ENCODE measurements around the gene RNF180. TPM values are rescaled to one million over a fixed set of nuclear protein-coding genes. Genes with fewer than 3 reads are reported as not detected.
A peak's percentile ranks its signal among the peaks of the same experiment; 100 is the strongest.
"Not testable (repeated sequence)": the region's sequence is repeated elsewhere in the genome, so short reads cannot be mapped to it uniquely, and the experiment has no call there.

The RNF180 gene
- total RNA-seq, 1 donor from 2014 or later: 7.3 TPM

DNA sequence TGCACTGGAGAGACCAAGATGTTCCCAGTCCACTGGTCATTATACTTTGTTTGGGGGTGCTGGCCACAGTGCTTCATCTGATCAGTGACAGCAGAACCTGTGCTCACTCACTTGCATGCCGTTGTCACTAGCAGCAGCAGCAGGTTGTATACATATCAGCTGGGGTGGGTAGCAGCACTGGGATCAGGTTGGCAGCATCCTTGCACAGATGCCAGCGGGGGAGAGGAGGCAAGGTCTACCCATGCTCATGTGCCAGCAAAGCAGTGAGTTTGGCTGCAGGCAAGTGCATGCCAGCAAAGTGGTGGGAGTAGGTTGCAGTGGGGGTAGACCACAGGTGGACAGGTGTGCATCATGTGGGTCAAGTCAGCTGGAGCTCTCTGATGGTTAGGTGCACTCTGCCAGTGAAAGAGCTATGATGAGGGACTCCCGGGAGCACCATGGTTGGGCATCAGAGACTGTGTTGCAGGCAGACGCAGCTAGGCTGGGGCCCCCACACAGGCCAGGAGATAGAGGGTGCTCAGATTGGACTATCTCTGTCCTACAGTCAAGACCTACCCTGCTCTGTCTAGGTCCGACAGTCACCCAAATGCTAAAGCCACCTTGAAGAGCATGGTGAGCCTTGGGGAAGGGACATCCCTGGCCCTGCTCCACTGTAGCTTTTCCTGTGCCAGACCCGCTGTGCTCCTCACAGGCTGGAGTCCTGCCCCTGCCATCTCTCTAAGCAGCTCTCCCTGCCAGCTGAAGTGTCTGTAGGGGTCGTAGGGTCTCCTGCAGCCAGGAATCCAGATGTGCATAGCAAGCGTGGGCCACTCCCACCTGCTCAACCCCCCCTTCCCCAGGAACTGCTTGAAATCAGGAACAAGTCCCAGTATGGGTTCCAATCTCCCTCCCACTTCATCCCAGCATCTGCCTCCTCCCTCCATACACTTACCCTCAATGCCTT, 119.8 kb downstream of the RNF180 start:
- no peak for DNase-seq

DNA sequence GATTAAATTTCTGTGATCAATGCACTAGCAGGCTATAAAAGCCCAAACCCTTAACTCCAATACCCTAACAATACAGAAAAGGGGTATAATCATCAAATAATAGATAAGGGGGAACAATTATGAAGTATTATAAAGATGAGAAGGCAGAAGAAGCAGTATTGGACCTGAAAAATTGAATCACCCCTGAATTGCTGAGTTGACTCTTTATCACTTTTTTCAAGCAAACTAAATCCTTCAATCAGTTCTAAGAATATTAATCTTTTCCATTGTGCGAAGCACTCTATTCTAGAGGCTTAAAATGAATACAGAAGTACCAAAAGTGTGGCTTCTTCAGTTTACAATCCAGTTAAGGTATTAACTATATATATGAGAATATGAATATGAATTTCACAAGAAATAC, 120.7 kb downstream of the RNF180 start:
- no peak for DNase-seq

DNA sequence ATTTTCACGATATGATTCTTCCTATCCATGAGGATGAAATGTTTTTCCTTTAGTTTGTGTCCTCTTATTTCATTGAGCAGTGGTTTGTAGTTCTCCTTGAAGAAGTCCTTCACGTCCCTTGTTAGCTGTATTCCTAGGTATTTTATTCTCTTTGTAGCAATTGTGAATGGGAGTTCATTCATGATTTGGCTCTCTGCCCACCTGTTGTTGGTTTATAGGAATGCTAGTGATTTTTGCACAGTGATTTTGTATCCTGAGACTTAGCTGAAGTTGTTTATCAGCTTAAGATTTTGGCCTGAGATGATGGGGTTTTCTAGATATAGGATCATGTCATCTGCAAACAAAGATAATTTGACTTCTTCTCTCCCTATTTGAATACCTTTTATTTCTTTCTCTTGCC, 122.9 kb downstream of the RNF180 start:
- not testable (repeated sequence) for DNase-seq

DNA sequence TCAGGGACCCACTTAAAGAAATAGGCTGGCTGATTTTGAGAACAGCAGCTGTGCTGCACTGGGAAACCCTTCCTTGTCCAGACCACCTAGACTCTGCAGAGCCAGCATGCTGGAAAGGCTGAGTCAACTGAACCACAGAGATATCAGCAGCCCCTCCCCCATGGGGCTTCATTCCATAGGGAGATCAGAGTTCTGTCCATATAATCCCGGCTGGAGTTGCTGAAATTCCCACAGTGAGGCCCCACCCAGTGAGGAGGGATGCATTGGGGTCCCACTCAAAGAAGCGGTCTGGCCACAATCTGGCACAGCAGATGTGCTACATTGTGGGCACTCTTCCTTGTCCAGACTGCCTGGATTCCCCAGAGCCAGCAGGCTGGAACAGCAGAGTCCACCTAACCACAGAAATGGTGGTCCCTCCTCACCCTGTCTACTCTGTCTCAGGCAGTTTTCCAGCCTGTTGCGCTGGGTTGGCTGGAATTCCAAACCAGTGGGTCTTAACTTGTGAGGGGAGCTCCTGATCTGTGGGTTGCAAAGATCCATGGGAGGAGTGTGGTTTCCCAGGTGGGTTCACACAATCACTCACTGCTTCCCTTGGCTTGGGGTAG, 127.1 kb downstream of the RNF180 start:
- DNase-seq: no peak

DNA sequence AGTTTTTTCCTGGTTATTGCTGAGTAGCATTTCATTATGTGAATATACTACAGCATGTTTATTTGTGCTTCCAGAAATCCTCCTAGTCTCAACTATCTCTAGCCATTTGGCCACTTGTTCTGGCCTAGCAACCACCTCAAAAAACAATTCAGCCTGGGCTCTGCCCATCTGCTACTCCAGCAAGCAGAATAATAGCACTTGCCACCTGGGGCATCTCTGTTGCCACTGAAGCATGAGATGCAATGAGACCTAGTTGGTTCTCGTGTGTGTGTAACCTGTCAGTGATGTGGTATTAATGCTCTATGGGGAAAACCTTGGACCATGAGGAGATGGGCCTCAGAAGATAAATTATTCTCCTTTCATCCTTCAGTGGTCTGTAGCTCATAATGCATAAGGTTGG, 129.5 kb downstream of the RNF180 start:
- no peak for DNase-seq

DNA sequence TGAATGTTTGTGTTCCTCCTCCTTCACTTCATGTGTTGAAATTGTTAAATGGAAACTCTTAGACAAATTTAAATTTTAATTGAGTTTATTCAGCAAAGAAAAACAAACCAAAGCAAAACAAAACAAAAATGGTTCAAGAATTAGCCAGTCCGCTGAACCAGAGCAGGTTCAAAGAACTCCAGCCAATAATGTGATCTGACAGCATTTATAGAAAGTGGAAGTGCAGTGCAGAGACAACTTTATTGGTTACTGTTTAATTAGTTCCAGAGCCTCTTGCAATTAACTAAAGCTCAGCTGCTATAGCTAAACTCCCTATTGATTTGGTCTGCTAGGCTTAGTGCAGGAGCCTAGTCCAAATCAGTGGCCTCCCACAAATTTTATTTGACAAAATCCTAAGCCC, 132.9 kb downstream of the RNF180 start:
- no peak for DNase-seq

DNA sequence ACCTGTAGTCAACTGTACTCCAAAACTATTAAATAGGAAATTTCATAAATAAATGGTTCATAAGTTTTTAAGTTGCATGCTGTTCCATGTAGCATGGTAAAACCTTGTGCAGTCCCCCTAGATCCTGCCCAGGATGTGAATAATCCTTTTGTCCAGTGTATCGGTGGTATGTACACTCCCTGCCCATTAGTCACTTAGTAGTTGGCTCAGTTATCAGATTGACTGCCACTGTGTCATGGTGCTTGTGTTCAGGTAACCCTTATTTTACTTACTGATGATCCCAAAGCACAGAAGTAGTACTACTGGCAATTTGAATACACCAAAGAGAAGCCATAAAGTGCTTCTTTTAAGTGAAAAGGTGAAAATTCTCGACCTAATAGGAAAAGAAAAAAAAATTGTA, 134.2 kb downstream of the RNF180 start:
- no peak for DNase-seq

DNA sequence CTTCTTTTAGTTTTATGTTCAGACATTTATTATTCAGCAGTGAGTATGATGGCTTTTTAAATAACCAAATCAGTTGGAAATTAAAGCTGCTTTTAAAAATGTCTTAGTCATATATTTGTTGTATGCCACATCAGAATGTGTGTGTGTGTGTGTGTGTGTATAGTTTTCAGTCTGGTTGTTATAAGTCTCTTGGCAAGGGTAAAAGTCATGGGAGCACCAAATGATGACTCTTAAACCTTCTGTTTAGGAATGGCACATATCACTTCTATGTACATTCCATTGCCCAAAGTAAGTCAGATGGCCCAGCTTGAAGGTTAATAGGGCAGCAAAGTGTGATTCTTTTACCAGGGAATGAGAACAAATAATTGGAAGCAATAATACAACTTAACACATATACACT, 135.9 kb downstream of the RNF180 start:
- no peak for DNase-seq

DNA sequence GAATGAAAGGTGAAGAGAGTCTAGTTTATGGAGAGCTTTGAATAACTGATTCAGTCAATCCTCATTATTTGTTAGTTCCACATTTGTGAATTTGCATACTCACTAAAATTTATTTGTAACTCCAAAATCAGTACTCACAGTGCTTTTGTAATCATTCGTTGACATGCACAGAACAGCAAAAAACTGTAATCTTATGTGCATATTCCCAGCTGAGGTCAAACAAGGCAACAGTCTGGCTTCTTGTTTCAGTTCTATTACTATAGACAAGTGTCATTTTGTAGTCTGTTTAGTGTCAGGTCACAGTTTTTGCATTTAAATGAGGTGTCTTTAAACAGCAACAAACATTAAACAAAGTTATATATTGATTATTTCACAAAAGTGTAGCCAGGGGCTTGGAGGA, 142.5 kb downstream of the RNF180 start:
- no peak for DNase-seq

DNA sequence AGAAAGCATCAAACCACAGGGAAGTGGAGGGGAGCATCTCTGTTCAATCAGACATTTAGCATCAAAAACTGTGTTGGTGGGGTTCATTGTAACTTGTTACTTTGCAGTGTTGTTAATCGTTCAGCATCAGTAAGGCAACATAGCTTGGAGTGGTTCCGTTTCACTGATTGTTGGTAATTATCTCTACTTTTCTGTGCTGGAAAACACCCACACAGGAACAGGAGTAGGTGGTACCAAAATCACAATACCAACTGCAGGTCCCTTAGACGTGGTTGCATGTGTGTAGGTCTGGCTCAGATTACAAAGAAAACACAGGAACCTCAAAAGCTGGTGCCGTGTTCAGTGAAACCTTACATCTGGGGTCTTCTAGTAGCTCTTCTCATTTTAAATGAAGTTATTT, 146.8 kb downstream of the RNF180 start:
- DNase-seq: no peak

DNA sequence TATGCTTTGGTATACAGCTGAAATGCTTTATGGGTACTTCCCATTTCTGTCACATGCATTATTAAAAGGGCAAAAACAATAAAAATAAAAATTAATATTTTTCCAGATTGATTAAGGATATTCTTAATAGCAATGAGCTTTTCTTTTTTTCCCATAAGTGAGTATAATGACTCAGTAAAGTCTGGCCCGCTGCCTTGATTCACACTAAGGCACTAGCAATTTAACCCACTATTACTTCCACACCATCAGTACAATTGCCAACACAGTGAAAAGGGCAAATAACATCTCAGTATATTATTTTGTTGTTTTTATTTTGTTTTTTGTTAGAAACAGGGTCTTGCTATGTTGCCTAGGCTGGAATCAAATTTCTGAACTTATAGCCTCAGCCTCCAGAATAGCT, 150.1 kb downstream of the RNF180 start:
- no peak for DNase-seq

DNA sequence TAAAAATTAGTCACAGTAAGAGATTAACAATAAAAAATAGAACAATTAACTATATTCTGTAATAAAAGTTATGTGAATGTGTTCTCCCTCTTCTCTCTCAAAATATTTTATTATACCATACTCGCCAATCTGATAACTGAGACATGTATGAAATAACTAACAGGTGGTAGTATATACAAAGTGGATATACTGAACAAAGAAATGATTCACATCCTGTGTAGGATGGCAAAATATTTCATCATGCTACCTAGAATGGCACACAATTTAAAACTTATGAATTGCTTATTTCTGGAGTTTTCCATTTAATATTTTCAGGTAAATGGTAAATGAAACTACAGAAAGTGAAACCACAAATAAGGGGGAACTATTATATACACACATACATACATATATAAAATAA, 152.5 kb downstream of the RNF180 start:
- DNase-seq: no peak

DNA sequence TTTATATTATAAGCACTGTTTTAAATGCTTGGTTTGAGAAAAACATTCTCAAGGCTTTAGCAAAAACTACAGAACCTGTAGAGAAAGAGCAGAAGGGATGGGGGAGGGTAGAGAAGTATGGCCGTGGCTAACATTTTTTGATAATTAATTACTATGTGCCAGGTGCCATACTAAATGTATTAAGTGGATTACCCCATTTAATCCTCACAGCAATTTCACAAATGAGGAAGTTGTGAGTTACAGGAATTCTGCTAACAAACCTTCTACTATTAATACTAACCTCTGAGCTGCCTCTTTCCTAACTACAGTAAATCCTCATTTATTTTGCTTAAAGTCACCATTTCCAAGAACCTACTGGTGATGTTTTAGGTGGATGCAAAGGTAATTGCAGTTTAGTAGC, 157.9 kb downstream of the RNF180 start:
- no peak for DNase-seq

DNA sequence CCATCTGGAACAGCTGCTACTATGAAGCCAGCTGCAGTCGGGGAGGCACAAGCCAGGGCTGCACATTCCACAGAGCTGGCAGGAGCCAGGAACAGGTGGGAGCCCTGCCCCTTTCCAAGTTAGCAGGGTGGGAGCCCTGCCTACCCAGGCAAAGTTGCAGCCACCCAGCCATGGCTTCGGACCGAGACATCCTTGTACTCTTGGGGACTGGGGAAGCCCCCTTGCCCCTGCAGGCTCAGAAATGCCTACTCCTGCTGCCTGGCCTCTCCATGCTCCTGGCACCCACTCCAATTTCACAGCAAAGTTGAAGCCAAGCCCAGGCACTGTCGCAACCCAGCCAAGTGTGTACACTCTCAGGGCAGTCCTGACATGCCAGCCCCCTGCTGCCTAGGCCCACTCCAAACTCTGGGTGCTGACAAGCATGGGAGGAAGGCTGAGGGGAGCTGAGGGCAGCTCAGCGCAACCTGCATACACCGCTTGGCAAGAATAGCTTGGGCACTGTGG, 165.1 kb downstream of the RNF180 start:
- peak; percentile 92 for DNase-seq

DNA sequence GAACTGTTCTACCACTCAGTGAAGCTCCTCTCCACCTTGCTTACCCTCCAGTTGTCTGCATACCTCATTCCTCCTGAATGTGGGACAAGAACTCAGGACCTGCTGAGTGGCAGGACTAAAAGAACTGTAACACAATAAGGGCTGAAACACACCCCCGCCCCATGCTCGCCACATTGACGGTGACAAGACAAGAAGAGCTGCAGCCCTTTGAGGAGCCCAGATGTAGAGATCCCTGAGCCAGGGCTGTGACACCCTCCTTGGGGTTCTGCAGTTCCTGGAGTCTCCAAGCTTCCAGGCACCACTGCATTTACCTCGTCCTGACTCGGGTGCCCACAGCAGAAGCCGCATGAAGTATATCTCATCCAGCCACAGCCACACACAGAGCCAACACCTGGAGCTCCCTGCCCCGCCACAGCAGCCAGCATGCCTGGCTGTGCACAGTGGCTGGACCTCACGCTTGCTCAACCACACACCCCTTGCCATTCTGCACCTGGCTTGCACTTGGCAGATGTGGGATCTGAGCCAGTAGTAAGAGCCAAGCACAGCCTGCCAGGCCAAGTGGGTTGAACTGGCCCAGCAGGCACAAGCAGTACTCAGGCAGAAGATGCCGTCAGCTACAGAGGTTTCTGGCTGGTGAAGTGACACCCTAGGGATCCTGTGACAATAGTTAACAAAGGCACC, 166.1 kb downstream of the RNF180 start:
- DNase-seq: peak; percentile 84

DNA sequence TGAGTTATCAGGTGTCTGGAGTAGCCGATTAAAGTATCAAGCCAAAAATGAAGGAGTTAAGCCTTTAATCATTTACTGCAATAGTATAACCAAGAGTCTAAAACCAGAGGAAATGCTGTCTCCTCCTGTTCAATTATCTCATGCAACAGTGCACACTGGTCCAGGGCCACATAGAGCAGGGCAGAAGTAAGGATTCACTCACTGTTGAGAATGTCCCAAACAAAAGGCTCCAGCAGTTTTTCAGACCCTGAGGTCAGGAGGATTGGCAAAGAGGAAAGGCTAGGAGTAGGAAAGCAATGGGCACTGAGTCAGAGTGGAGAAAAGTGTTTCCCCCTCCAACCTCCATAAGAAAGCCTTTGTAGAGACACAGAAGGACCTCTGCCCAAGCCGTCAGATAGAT, 168.2 kb downstream of the RNF180 start:
- no peak for DNase-seq

DNA sequence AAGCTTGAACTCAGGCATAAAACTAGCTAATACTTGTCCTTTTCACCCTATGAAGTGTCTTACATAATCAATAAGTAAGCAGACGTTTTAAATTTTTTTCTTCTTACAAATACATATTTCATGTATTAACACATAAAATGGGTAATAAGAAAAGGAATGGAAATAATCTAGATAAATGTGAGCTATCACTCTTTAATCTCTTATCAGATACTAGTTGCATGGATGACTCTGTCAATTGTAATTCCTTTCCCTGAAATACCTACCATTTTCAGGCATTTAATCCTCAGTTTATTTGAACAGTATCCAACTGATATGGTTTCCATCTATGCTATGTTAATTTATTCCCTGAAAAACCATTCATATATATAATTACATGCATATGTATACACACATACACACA, 174.1 kb downstream of the RNF180 start:
- DNase-seq: no peak

DNA sequence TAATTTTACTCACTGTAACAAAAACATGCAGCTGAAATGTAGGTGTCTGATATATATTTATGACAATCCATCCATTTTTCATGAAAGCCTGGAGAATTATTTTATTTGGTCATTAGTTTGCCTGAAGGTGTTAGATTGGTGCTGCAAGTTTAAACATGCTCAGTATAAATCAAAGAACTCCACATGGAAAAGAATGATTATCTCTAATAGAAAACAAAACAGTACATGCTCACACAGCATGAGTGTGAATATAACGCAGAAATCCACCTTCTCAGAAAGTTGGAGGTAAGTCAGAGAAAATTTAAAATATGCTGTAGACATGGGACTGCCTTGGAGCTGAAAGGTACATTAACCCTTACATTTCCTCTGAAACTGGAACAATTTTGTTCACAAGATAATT, 174.7 kb downstream of the RNF180 start:
- DNase-seq: no peak

DNA sequence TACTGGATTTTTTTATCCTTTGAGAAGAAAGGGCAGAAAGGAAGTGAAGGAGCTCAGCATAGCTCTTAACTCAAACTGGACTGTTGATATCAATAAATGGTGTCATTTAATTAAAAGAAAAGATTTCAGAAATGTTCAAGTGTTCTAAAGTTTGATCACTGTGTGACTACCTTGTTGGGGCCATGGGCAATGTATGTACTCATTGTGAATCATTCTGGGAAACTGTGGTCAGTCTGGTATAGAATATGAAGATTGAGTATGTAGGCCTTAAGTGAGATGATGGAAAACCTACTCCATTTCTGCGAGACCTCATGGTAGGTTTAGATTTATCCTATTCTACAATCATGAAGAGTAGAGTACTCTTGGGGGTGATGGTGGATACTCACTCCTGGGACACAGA, 175.7 kb downstream of the RNF180 start:
- DNase-seq: no peak

DNA sequence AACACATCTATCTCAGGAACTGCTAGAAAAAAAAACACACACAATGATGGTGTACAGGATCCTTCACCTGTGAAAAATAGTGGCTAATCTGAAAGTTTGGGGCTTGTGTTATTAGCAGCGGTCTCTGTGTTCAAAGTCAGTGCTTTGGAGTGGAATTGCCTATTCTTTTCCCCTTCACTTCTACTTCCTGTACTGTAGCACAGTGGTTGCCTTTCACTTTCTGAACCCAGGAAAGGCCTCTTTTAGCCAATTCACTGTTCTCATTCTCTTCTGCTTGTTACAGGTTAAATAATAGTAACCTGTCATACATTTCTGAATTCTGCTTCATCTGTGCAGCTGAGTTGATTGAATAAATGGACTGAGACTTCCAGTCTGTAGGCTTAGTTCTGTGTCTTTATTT, 178.9 kb downstream of the RNF180 start:
- no peak for DNase-seq

DNA sequence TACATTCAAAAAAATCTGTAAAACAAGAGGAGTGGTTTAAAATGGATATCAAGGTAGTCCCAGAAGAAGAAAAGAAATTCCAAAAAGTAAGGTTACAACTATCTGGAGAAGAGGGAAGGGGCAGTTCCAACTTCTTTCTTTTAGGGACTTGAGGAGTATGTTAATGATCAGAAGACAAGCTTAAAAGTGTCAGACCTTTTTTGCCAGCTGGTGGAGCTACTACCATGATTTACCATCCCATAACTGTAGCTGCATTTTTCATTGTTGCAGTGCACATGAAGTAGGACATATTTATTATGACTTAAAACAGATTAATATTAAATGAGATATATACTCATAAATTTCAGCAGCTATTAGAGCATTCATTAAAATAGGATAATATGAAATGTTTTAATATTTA, 181.7 kb downstream of the RNF180 start:
- DNase-seq: peak; percentile 13

DNA sequence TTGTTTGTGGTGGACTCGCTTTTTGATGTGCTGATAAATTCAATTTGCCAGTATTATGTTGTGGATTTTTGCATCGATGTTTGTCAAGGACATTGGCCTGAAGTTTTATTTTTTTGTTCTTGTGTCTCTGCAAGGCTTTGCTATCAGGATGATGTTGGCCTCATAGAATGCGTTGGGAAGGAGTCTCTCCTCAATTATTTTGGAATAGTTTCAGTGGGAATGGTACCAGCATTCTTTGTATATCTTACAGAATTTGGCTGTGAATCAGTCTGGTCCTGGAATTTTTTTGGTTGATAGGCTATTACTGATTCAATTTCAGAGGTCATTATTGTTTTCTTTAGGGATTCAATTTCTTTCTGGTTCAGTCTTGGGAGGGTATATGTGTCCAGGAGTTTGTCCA, 198.8 kb downstream of the RNF180 start:
- DNase-seq: no peak

DNA sequence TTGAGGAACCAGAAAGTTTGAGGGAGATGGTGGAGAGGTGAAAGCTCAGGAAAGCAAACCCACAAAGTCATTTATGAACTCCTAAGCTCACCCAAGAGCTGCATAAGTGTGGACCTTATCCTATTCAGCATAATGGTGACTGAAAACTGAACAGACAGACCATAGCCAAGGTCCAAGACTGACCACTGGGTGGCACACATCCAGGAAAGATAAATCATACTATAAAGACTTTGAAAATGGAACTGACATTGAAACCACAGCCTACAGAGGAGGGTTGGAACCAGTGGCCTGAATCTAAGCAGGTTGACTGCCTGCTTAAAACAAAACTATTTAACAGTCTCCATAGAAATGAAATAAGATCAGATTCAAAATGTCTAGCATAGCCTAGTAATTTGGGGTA, 219.1 kb downstream of the RNF180 start:
- peak; percentile 13 for DNase-seq
